Measurements from ENCODE around the gene GRAP2.

- TF ChIP-seq POLR2A (IDR thresholded peaks at IDR 0.05): no peak
- TF ChIP-seq, protein P1, sequence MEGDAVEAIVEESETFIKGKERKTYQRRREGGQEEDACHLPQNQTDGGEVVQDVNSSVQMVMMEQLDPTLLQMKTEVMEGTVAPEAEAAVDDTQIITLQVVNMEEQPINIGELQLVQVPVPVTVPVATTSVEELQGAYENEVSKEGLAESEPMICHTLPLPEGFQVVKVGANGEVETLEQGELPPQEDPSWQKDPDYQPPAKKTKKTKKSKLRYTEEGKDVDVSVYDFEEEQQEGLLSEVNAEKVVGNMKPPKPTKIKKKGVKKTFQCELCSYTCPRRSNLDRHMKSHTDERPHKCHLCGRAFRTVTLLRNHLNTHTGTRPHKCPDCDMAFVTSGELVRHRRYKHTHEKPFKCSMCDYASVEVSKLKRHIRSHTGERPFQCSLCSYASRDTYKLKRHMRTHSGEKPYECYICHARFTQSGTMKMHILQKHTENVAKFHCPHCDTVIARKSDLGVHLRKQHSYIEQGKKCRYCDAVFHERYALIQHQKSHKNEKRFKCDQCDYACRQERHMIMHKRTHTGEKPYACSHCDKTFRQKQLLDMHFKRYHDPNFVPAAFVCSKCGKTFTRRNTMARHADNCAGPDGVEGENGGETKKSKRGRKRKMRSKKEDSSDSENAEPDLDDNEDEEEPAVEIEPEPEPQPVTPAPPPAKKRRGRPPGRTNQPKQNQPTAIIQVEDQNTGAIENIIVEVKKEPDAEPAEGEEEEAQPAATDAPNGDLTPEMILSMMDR (IDR thresholded peaks at IDR 0.05): no peak
Observed at GRCh38 chr22:40022536-40023240, 121.8 kb downstream of the GRAP2 start.

Data from Peyer's patch (tissue), 4 donors.